GM21723 (cell line): ENCODE results near the gene TACR2.

Source experiments
- ATAC-seq: cut with Tn5 transposase; IDR thresholded peaks from one replicate; pipeline ENCODE4 v1.9.1; 2021; ENCODE audit warnings: mild to moderate bottlenecking, moderate library complexity; ENCODE audit not compliant: unreplicated experiment

TACR2 gene

DNA sequence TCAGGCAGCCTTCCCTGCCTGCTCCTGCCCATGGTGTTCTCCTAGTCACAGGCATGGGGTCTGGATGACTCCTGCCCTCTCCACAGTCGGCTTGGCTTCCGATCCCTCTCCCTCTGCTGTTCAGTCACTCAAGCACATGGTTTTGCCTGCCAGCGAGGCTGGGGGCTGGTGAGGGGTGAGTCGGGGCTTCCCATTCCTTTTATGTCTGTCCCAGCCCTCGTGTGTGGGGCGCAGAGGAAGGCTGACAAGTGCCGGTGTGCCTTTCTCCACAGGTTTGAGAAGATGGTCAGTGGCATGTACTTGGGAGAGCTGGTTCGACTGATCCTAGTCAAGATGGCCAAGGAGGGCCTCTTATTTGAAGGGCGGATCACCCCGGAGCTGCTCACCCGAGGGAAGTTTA, 40.1 kb downstream of the TACR2 start:
- ATAC-seq = no peak

DNA sequence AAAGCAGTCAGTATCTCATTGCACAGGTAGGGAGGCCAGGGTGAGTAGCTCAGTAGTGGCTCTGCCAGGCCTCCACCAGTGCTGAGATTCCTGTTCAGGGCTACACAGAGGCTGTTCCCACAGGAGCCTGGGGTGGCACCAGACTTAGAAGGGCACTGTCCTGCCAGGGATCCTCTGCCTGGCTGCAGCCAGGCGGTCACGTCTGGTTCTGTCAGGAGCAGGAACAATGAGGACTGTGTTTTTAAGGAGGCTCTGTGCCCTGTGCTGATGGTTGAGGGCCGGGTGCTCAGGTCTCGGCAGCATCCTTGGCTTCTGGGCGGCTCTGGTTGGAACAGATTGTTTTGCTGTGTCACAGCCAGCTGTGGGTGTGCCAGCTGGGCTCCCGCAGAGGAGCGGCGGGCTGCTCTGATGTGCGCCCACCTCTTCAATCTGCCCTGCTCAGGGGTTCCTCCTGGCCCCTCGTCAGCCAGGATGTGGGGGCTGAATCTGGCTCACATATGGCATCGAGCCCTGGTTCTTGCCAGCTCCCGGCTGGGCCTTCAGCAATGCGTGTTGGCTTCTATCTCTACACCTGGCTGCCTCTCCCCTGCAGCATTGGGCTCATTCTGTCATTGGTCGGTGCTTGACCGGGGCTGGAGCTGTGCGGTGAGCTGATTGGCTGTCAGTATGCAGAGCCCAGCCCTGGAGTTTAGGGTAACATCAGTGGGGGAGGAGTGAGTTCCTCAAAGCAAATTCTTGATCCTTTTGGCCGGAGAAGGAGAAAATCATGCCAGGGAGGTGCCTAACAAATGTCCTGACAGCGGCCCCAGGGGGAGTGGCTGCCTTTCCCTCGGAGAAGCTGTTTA, 41.2 kb downstream of the TACR2 start:
- ATAC-seq = no peak

DNA sequence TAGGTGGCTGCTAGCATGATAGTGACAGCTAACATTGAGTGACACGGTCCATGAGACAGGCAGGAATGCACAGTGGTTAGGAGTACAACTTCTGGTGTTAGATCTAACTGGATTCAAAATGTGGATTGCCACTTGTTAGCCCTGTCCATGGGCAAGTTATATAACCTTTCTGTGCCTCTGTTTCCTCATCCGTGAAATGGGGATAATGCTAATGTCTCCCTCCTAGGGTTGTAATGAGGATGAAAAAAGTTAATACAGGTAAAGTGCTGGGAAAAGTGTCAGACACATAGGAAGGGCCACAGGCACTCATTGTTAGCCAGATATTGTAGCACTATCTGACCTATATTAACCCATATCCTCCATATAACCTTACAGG, 41.8 kb downstream of the TACR2 start:
- no peak for ATAC-seq

DNA sequence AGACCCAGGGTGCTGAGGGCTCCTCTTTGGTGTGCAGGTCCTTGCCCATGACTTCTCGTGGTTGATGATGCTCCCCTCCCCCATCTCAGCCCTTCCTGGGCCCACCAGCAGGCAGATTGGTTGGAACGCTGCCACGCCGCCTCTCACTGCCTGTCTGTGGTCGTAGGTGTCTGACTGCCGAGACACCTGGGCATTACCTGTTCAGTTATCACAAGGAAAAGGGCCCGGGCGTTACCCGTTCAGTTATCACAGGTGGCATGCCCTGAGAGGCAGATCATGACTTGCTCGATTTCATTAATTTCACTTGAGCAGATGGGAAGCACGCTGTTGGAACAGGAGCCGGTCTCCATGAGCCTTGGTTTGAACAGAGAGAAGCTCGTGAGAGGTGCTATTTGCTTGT, 42.5 kb downstream of the TACR2 start:
- ATAC-seq = no peak

DNA sequence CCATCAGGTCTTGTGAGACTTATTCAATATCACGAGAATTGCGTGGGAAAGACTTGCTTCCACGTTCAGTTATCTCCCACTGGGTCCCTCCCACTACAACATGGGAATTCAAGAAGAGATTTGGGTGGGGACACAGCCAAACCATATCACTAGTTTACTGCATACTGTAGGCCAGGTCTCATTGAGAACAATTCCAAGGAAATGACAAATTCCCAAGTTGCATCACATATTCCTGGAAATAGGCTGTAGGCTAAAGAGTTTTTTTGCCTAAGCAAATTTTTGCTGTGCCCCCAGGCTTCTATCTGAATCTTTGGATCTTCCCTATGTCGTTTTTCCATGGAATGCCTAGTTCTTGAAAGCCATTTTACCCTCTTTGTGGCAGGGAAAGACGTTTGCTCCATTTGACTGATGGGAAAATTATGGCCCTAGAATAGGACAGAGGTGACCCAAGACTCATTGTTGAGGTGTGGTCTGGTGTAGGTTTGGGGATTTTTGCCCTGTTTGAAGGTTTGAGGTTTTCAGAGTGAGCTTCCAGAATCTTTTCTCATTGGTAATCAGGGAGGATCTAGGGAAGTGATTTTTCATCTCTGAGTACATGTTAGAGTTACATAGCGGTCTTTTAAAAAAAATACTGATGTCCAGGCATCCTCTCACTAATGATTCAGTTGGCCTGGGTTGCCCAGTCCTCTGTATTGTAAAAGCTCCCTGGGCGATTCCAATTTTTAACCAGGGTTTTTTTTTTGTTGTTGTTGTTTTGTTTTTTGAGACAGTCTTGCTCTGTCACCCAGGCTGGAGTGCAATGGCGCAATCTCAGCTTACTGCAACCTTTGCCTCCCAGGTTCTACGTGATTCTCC, 44.4 kb downstream of the TACR2 start:
- no peak for ATAC-seq

DNA sequence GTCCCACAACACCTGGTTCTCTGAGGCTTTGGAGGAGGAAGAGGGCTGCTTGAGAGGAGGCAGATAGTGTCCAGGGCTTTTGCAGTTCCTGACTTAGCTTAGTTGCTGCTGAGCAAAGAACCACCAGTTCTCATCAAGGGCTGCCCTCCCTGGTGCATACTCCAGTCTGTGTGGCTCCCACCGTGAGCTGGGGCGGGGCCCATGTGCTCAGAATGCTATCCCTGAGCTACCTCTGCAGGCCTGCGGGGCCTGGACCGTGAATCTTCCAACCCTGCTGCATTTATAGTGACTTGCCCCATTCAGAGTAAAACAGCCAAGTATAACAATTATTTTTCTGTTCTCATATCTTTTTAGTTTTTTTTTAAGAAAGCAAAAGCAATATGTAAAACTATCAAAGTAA, 49.2 kb downstream of the TACR2 start:
- no peak for ATAC-seq

DNA sequence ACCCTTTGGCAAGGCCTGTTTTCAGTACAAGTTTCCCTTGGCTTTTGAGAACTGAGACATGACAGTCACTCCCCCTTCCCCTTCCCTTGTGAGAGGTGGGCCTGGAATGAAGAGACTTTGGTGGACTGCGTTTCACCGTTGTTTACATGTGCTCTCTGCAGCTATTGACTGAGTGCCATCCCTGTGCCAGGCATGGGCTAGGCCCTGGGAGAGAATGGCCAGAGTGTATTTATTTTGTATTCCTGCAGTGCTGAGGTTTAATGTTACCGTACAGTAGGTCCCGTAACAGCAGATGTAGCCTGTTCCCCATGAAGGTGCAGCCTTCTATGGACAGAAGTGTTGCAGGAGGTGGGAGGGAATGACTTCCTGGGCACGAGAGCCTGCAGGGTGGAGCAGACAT, 50.0 kb downstream of the TACR2 start:
- ATAC-seq = no peak

DNA sequence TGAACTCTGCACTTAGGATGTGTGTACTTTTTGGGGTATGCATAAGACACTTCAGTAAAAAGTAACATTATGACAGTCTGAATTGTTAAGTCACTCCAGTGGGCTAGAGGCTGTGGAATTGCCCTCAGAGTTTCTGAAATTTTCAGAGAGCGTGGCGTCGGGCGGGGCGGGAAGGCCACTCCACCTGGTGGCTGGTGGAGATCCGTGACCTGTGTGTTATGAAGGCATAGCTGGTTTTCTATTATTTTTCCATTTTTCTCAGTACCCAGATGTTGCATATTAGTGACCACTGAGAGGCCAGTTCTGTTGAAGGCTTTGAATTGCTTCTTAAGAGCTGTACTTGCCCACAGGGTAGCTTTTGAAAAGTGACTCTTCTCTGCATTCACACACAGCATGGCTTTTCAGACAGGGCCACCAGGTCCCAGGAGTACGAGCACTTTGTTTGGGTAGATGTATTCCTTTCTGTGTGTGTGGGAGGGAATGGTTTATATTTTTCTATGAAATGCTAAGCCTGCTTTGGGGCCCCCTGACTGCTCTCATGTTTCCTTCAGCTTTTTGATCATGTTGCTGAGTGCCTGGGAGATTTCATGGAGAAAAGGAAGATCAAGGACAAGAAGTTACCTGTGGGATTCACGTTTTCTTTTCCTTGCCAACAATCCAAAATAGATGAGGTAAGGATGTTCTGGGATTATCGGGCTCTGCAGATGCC, 52.3 kb downstream of the TACR2 start:
- no peak for ATAC-seq

DNA sequence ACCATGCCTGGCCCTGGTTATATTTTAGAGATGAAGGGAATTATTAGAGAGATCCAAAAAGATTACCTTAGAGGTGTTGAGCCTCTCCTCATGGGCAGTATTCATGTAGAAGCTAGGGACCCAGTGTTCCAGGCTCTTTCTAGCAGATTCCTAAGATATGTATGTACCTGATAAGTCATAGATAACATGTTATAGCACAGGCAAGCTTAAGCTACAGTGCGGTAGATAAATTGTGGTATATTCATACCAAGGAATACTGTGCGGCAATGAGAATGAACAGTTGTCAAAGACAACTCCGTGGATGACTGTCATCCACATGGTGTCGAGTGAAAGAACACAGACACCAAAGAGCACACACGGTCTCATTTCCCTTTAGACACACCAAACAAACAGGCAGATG, 53.1 kb downstream of the TACR2 start:
- no peak for ATAC-seq

DNA sequence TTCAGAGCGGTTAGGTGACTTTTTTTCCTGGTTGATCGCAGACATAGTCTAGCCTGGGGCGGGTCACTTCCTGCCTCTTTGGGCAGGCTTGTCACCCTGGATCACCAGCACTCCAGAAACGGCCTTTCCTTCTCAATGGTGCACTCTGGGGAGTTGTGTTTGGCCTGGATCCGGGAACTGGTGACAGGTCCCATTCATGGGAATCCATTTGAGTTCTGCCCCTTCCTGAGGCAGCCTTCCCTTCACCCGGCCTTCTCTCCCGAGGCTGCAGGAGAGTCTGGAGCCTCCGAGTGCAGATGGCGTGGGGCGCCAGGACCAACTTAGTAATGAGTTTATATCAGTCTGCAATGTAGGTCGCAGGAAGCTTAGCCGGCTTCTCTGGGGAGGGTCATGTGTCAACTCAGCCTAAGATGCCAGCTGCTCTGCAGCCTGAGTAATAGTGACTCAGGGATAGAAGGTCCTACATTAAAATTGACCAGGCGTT, 54.2 kb downstream of the TACR2 start:
- no peak for ATAC-seq

DNA sequence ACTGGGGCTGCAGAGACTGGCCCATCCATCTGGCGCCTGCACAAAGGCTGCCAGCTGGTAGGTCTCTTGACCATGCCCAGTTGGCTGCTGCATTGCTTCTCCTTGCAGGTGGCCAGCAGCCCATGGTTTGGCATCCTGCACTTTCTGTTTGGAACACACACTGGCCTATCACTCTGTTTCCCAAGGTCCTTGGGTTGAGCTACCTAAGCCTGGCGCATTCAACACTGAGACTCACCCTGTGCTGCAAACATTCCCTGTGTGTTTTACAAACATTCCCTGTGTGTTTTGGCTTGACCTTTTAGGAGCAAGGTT, 55.5 kb downstream of the TACR2 start:
- no peak for ATAC-seq

DNA sequence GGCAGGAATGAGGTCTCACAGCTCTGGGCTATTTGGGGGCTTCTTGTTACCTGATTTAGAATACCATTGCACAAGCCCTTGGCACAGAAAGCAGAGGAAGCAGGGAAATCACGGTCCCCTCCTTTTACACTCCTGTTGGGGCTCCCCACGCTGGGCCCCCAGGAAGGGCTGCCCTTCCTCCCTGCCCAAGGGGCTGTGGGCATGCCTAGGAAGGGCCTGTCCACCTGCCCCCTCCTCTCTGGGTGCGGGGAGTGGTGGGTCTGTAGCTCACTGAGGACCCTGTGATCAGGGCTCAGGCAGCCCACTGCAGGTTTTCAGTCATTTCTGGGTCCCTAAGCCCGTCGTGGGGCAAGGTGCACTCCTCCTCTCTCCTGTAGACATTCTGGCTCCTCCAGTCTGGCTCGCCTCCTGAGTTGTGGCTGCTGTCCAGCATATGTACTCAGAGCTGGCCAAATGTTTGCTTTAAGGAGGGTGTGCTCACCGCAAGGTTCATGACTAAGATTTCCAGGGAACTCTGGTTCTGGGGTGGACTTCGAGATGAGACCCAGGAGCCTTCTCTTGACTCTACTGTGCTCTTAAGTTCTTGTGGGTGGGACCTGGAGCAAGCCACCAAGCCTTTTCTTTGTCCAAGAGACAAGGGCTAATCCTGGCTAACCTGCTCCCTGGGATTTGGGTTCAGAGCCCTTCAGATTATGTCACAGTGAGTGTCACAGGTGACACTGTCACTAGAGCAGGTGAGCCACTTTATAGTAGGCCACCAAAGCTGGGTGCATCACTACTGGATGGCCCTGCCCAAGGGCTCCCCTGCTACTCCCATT, 56.0 kb downstream of the TACR2 start:
- ATAC-seq = no peak

DNA sequence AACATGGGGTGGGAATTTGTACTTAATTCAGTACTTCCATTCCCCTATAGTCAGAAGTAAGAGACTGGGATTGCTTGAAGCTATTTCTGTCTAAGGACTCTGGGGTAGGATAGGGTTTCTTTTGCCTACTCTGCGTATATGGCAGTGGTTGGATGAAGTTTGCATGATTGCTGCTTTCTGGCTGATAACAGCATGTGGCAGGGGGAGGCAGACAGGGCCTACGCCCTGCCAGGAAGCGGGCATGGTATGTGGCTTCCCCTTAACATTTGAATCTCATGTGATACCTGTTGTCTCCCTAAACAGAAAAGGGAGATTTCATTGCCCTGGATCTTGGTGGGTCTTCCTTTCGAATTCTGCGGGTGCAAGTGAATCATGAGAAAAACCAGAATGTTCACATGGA, 57.1 kb downstream of the TACR2 start:
- no peak for ATAC-seq

DNA sequence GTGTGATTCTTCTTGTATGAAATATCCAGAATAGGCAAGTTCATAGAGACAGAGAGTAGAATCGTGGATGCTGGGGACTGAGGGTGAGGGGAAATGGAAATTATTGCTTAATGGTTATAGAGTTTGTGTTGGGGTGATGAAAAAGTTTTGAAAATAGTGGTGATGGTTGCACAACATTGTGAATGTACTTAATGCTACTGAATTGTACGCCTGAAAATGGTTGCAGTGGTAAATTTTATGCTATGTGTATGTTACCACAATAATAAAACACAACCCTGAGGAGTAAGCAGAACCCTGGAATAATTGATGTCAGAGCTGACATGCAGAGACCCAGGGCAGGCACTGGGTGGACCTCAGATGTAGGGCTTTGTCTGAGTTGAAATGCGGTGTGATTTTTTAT, 57.6 kb downstream of the TACR2 start:
- ATAC-seq = no peak

DNA sequence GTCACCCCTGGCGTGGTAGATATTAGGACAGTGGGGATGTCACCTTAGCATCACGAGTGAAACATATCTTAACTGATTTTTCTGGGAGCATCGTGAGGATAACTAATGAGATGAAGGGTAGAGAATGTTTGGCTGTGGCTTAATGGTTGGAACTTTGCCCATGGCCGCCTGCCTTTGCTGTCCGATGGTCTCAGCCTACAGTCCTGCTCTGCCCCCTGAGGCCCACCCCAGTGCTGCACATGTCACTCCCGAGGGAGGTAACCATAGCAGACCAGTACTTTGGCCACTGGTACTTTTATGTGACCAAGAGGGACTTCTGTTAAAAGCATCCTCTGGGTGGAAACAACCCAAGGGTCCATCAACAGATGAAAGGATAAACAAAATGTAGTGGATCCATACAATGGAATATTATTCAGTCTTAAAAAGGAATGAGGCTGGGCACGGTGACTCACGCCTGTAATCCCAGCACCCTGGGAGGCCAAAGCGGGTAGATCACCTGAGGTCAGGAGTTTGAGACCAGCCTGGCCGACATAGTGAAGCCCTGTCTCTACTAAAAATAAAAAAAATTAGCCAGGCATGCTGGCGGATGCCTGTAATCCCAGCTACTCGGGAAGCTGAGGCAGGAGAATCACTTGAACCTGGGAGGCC, 58.4 kb downstream of the TACR2 start:
- no peak for ATAC-seq

DNA sequence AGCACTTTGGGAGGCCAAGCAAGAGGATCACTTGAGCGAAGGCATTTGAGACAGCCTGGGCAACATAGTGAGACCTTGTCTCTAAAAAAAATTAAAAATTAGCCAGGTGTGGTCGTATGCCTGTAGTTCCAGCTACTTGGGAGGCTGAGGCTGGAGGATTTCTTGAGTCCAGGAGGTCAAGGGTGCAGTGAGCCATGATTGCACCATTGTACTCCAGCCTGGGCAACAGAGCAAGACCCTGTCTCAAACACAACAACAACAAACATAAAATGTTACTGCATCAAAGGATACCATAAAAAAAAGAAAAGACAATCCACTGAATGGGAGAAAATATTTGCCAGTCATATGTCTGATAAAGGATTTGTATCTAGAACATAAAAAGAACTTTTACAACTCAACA, 60.5 kb downstream of the TACR2 start:
- no peak for ATAC-seq

DNA sequence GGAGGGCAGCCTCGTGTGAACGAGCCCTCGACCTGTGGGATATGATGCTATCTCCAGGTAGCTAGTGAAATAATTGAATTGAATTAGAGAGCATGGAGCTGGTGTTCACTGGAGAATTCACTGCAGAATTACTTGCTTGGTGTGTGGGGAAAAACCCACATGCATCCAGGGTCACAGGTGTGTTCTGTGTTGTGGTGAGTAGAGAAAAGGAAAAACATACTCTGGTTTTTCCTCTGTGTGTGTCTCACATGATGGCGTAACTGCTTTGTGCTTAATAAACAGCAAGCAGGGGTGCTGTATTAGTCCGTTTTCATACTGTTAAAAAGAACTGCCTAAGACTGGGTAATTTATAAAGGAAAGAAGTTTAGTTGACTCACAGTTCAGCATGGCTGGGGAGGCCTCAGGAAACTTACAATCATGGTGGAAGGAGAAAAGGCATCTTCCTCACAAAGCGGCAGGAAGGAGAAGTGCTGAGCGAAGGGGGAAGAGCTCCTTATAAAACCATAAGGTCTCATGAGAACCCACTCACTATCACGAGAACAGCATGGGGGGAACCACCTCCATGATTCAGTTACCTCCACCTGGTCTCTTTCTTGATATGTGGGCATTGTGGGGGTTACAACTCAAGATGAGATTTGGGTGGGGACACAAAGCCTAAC, 62.6 kb downstream of the TACR2 start:
- ATAC-seq = no peak
